Fibroblast of lung (primary cell): Measurements from ENCODE around the gene EWSR1. TPM values are rescaled to one million over a fixed set of nuclear protein-coding genes. Genes with fewer than 3 reads are reported as not detected.

Source experiments
- DNase-seq, 2 donors: peaks; one replicate each; pipeline versions ENCODE4 v3.0.0 to v3.0.0-alpha.2; 2010; ENCODE audit warnings: low read depth in 2 of 2
- H2AFZ ChIP-seq: 2 replicates; pipeline ENCODE4 v1.5.1; 2012; ENCODE audit warnings: low read length, control low read depth, inconsistent platforms
- H3K27ac ChIP-seq: 2 replicates; pipeline ENCODE4 v1.5.1; 2011; ENCODE audit warnings: low read length, control low read depth; ENCODE audit not compliant: insufficient read depth
- H3K27me3 ChIP-seq: 2 replicates; pipeline ENCODE4 v1.5.1; 2011; ENCODE audit warnings: mild to moderate bottlenecking, low read length; ENCODE audit not compliant: control insufficient read depth, insufficient read depth
- H3K36me3 ChIP-seq: 2 replicates; pipeline ENCODE4 v1.5.1; 2011; ENCODE audit warnings: low read length; ENCODE audit not compliant: control insufficient read depth, insufficient read depth
- H3K4me1 ChIP-seq: 2 replicates; pipeline ENCODE4 v1.5.1; 2011; ENCODE audit warnings: low read length; ENCODE audit not compliant: control insufficient read depth, insufficient read depth; ENCODE audit errors: extremely low read depth
- H3K4me2 ChIP-seq: 2 replicates; pipeline ENCODE4 v1.5.1; 2011; ENCODE audit warnings: low read length, control low read depth; ENCODE audit not compliant: insufficient read depth; ENCODE audit errors: extremely low read depth
- H3K4me3 ChIP-seq, 4 experiments: fragments of 200-600 bp in 1 of 4; sonication (generic) in 1 of 4; replicated peaks in 1 of 4; 2 replicates each; pipeline ENCODE4 v1.5.1; 2011 to 2016; ENCODE audit warnings: low read length in 4 of 4, low read depth in 3 of 4, mild to moderate bottlenecking in 3 of 4, control low read depth in 2 of 4, inconsistent platforms in 1 of 4, mixed read lengths in 1 of 4; ENCODE audit not compliant: insufficient read depth in 1 of 4; ENCODE audit errors: control extremely low read depth in 1 of 4
- H3K79me2 ChIP-seq: 2 replicates; pipeline ENCODE4 v1.5.1; 2012; ENCODE audit warnings: mild to moderate bottlenecking, low read length, inconsistent platforms; ENCODE audit not compliant: control insufficient read depth, insufficient read depth
- H3K9ac ChIP-seq: 2 replicates; pipeline ENCODE4 v1.5.1; 2011; ENCODE audit warnings: mild to moderate bottlenecking, low read length, control low read depth; ENCODE audit not compliant: insufficient read depth
- H3K9me3 ChIP-seq: 2 replicates; pipeline ENCODE4 v1.5.1; 2012; ENCODE audit warnings: low read depth, low read length; ENCODE audit not compliant: control insufficient read depth, insufficient read depth
- H4K20me1 ChIP-seq: 2 replicates; pipeline ENCODE4 v1.5.1; 2011; ENCODE audit warnings: low read length; ENCODE audit not compliant: control insufficient read depth, insufficient read depth; ENCODE audit errors: extremely low read depth
- CTCF ChIP-seq, 2 donors: IDR thresholded peaks in 1 of 2; conservative IDR thresholded peaks in 1 of 2; 1 replicate in 1 of 2; 2 replicates in 1 of 2; pipeline ENCODE4 v1.5.1; 2011 to 2012; ENCODE audit warnings: low read length in 2 of 2, control low read depth in 1 of 2, inconsistent platforms in 1 of 2, low read depth in 1 of 2, mild to moderate bottlenecking in 1 of 2
- EZH2 ChIP-seq: IDR thresholded peaks from 2 replicates; pipeline ENCODE4 v1.5.1; 2012; ENCODE audit warnings: low read length, control low read depth, mild to moderate bottlenecking; ENCODE audit errors: missing control alignments
- polyA plus RNA-seq, 2 donors: library from polyadenylated mRNA; depleted of rRNA in 1 of 2; stranded (reverse) in 1 of 2; unstranded in 1 of 2; fragments of >200 nt; gene quantifications; 2 replicates each; pipeline ENCODE4 v1.2.1, GENCODE V29; 2011 to 2012; ENCODE audit warnings: missing spikeins in 1 of 2
- total RNA-seq: library from RNA; depleted of rRNA; stranded (reverse); fragments of >200 nt; gene quantifications from 2 replicates; pipeline ENCODE4 v1.2.1, GENCODE V29; 2014

EWSR1 gene
- total and polyA plus RNA-seq, 2 donors (not counting 1 experiment from before 2014, with no cell fraction given) = 150 to 172 TPM

GRCh38 chr22:29308791-29309262 lies 40.8 kb downstream of the EWSR1 start:
- Histone ChIP-seq H3K9ac (no peak overlapping the region), H3K4me1 (peaks cover 17% of the 10 kb centered on the region), H3K4me2 (peak overlapping the region; percentile 61), H3K36me3 (peaks cover 8% of the 10 kb centered on the region), H3K27me3 (peaks cover 3% of the 10 kb centered on the region), H4K20me1 (no peaks in the 10 kb centered on the region), H2AFZ (no peak overlapping the region), H3K9me3 (no peaks in the 10 kb centered on the region), H3K79me2 (peaks cover 14% of the 10 kb centered on the region), H3K27ac (peak overlapping the region; percentile 60), H3K4me3 (peak overlapping the region in 1 of 4 experiments; percentile 28)
- peak; percentile 39 to 85 for DNase-seq
- TF ChIP-seq CTCF (conservative IDR thresholded peaks at IDR 0.05 in 1 of 2, IDR thresholded peaks at IDR 0.05 in 1 of 2; ENCODE audit: low read depth in 1 of 2, low read length in 2 of 2) (no peak), EZH2 (no peak)

- Histone ChIP-seq H3K4me3 (peak overlapping the region in 1 of 4 experiments; percentile 28), H3K79me2 (peaks cover 14% of the 10 kb centered on the region), H3K36me3 (peaks cover 8% of the 10 kb centered on the region), H2AFZ (no peak overlapping the region), H3K4me2 (peak overlapping the region; percentile 61), H3K27ac (peak overlapping the region; percentile 60), H3K4me1 (peaks cover 17% of the 10 kb centered on the region), H3K9me3 (no peaks in the 10 kb centered on the region), H4K20me1 (no peaks in the 10 kb centered on the region), H3K9ac (no peak overlapping the region), H3K27me3 (peaks cover 10% of the 10 kb centered on the region)
- TF ChIP-seq CTCF (conservative IDR thresholded peaks at IDR 0.05 in 1 of 2, IDR thresholded peaks at IDR 0.05 in 1 of 2; ENCODE audit: low read depth in 1 of 2, low read length in 2 of 2) (no peak), EZH2 (no peak)
- DNase-seq = no peak
Measured at GRCh38 chr22:29309332-29310064, 41.4 kb downstream of the EWSR1 start.

- peak overlapping the region; percentile 74 for H3K27ac ChIP-seq
- no peaks in the 10 kb centered on the region for H3K9me3 ChIP-seq
- H3K27me3 ChIP-seq = peaks cover 18% of the 10 kb centered on the region
- peaks cover 8% of the 10 kb centered on the region for H3K36me3 ChIP-seq
- no peaks in the 10 kb centered on the region for H4K20me1 ChIP-seq
- DNase-seq = no peak
- TF ChIP-seq EZH2 = no peak
- TF ChIP-seq CTCF (conservative IDR thresholded peaks at IDR 0.05 in 1 of 2, IDR thresholded peaks at IDR 0.05 in 1 of 2; ENCODE audit: low read depth in 1 of 2, low read length in 2 of 2) = no peak
- H2AFZ ChIP-seq = no peak overlapping the region
- H3K4me3 ChIP-seq = no peak overlapping the region
- H3K4me2 ChIP-seq = no peak overlapping the region
- H3K9ac ChIP-seq = peak overlapping the region; percentile 33
- peaks cover 14% of the 10 kb centered on the region for H3K79me2 ChIP-seq
- H3K4me1 ChIP-seq = peaks cover 17% of the 10 kb centered on the region
Measured at GRCh38 chr22:29310065-29310862, 42.2 kb downstream of the EWSR1 start.
